ENCODE results near the gene ZNF684. TPM values are rescaled to one million over a fixed set of nuclear protein-coding genes. Genes with fewer than 3 reads are reported as not detected.

The ZNF684 gene
- total RNA-seq = 8.1 TPM

DNA sequence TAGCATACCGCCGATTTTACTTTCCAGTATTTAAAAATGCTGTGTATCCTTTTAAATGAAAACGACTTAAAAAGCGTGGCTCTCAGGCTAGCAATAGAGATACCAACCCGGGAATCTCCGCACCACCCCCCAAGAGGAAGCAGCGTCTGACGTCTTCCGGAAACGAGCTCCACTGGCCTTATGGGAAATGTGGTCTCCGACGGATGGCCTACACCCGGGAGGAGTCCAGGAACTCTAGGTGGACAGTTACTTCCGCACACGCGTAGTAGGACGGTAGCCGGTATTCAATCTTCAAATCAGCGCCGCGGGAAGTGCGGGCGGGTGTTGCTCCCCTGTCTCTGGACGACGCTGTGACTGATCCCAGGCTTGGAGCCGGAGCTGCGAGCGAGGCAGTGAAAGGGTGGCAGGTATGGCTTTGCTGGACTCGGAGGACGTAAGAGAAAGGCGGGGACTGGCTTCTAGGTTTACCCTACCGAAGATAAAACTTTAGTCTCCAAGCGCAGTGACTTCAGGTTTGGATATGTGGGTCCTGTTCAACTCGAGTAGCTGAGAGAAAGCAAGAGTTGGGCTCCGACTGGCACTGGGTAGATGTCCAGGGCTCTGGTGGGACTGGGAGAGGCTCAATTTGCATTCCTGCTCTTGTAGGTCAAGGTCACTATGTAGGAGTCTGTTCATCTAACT, at the start of gene ZNF684:
Gene ZNF684, plus strand, starts transcription at position 257 of the 681 bp plus-strand sequence. CDS start 1,530 bp downstream, outside the sequence.

DNA sequence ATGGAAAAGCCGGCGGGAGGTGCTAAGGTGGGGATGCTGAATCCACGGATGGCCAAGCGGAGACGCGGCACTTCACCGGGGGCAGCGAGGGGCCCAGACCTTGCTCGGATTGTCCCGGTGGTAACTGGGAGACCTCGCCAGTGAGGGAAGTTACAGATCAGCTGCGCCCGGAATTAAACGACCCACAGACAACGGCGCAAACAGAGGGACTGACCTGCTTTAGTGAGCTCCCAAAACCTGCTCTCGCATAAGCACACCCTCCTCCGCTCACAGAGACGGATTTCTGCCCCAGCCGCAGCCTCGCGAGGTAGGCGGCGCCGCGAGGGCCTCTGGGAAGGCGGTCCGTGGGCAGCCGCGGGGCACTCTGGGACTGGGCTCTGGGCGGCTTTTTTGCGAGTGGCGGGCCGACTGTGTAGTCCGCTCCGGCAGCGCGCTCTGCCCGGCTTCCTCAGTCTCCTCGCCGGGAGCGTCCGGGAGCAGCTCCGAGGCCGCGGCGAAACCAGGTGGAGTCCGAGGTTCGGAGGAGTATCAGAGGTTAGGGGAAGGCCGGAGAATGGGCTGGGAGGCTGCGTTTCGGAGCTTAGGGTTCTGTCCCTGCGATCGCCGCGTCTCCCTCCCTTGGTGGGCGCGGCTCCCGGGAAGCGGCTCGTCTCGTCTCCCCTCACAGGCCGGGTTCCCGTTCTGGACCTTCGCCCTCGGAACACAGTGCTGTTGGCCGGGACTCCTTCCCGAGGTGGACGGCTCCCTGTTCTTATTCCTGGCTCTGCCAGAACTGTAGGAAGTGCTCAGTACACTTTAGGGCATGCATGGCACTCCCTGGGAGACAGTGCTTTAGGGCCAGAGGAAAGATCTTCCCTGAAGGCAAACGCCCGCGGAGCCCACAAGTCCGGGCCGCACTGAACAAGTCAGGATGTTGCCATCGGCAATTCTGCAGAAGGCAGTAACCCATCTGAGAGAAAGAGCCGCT, 22.8 kb upstream of the ZNF684 start, which contains the start of gene EXO5:
Gene EXO5, plus strand, starts transcription at position 393 of the 967 bp plus-strand sequence. CDS start 5,778 bp downstream, outside the sequence.

Small RNA genes within 50 kb of the gene (small RNA-seq; reads per million reads assigned to genes)
- gene AL356379.1 (ENCODE audit: low replicate concordance) = not detected

Other genes with a start within 250 kb of the ZNF684 start
- 14.7 TPM for gene COL9A2, start 214.4 kb upstream of the ZNF684 start, total RNA-seq
- 30.0 TPM for gene SMAP2, start 157.9 kb upstream of the ZNF684 start, total RNA-seq
- 23.8 TPM for gene ZFP69B, start 81.2 kb upstream of the ZNF684 start, total RNA-seq
- 15.3 TPM for gene ZFP69, start 54.3 kb upstream of the ZNF684 start, total RNA-seq
- gene EXO5, start 22.9 kb upstream of the ZNF684 start, total RNA-seq = 23.8 TPM
- 31.9 TPM for gene RIMS3, start 134.0 kb downstream of the ZNF684 start, total RNA-seq
- gene NFYC, start 160.1 kb downstream of the ZNF684 start, total RNA-seq = 41.3 TPM

Measured in parietal lobe (tissue), 2 donors.